Smooth muscle cell (in vitro differentiated cells): ENCODE data around the gene APBB2. TPM values are rescaled to one million over a fixed set of nuclear protein-coding genes. Genes with fewer than 3 reads are reported as not detected.

Source experiments
- DNase-seq: peaks from one replicate; lab custom pipeline; 2025; ENCODE audit not compliant: unreplicated experiment; lab: John Stamatoyannopoulos, UW
- H2AFZ ChIP-seq: fragments of 200-600 bp; sonication (generic); 2 replicates; pipeline ENCODE4 v1.6.0; 2016; ENCODE audit warnings: antibody characterized with exemption, low read depth, mild to moderate bottlenecking
- H3F3A ChIP-seq: fragments of 200-600 bp; sonication (generic); 2 replicates; pipeline ENCODE4 v1.6.0; 2017; ENCODE audit warnings: antibody characterized with exemption, low read depth
- H3K27ac ChIP-seq: fragments of 200-600 bp; sonication (generic); 2 replicates; pipeline ENCODE4 v1.5.1; 2016; ENCODE audit warnings: low read depth, mild to moderate bottlenecking
- H3K27me3 ChIP-seq: fragments of 200-600 bp; sonication (generic); 2 replicates; pipeline ENCODE4 v1.6.1; 2016; ENCODE audit warnings: low read depth, mild to moderate bottlenecking
- H3K36me3 ChIP-seq: fragments of 200-600 bp; sonication (generic); 2 replicates; pipeline ENCODE4 v1.5.1; 2016; ENCODE audit warnings: low read depth
- H3K4me1 ChIP-seq: fragments of 200-600 bp; sonication (generic); 2 replicates; pipeline ENCODE4 v1.5.1; 2016; ENCODE audit warnings: low read depth
- H3K4me2 ChIP-seq: fragments of 200-600 bp; sonication (generic); 2 replicates; pipeline ENCODE4 v1.6.0; 2016; ENCODE audit warnings: mild to moderate bottlenecking
- H3K4me3 ChIP-seq: fragments of 200-600 bp; sonication (generic); 2 replicates; pipeline ENCODE4 v1.5.1; 2016; ENCODE audit warnings: mild to moderate bottlenecking
- H3K79me2 ChIP-seq: fragments of 200-600 bp; sonication (generic); 2 replicates; pipeline ENCODE4 v1.6.0; 2016; ENCODE audit warnings: low read depth, mild to moderate bottlenecking
- H3K9ac ChIP-seq: fragments of 200-600 bp; sonication (generic); 2 replicates; pipeline ENCODE4 v1.6.0; 2016; ENCODE audit warnings: low read depth
- H3K9me3 ChIP-seq: fragments of 200-600 bp; sonication (generic); replicated peaks from 2 replicates; pipeline ENCODE4 v1.5.1; 2016; ENCODE audit warnings: low read depth
- H4K20me1 ChIP-seq: fragments of 200-600 bp; sonication (generic); 2 replicates; pipeline ENCODE4 v1.6.0; 2016; ENCODE audit warnings: low read depth
- WGBS: methylation state at CpG from one replicate; pipeline ENCODE4 v1.1.7; 2016; ENCODE audit warnings: low lambda C conversion rate; 5-methylcytosine and 5-hydroxymethylcytosine counted together
- polyA plus RNA-seq: library from polyadenylated mRNA; unstranded; fragments of >200 nt; fragmentation: Nextera tagmentation; extraction: Ambion mirVana; gene quantifications from 2 replicates; pipeline ENCODE4 v1.2.1, GENCODE V29; 2016
- total RNA-seq: library from RNA; depleted of rRNA; stranded (reverse); fragments of >200 nt; gene quantifications from 2 replicates; pipeline ENCODE4 v1.2.3, GENCODE V29; 2014
- TF ChIP-seq, protein P1 (sequence below): fragments of 200-600 bp; sonication (generic); IDR thresholded peaks from 2 replicates; pipeline ENCODE4 v1.5.1; 2017; ENCODE audit warnings: borderline replicate concordance, mild to moderate bottlenecking, antibody characterized with exemption; ENCODE audit not compliant: insufficient read depth, poor library complexity, severe bottlenecking

The APBB2 gene
- total and polyA plus RNA-seq, 2 experiments from 2014 or later = 22.1 to 60.9 TPM

DNA sequence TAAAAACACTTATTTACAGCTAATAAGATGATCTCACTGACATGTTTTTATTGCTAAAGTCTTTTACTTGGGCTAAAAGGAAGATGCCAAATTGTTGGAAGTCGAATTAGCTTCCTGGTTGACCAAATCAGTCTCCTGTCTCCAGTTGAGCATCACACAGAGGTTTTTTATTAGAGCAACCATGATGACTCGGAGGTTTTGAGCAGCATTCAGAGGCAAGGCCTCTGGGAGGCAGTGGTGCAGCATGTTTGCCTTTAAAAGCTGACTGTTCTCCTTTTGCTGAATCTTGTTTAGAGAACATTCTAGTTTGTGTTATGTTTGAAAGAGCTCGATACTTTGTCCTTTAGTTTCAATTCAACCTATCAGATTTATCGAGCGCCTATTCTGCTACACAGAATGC is 44.4 kb upstream of the APBB2 start:
- H3K4me2 ChIP-seq = peak overlapping the region; percentile 93
- DNase-seq = no peak
- H3K79me2 ChIP-seq = no peaks in the 10 kb centered on the region
- no peak overlapping the region for H2AFZ ChIP-seq
- peaks cover 3% of the 10 kb centered on the region for H3K4me1 ChIP-seq
- H3K4me3 ChIP-seq = no peak overlapping the region
- 74% methylated on average over 5 of the region's 5 CpGs for WGBS
- H3K9me3 ChIP-seq = no peaks in the 10 kb centered on the region
- H3K27ac ChIP-seq = no peak overlapping the region
- no peaks in the 10 kb centered on the region for H3K36me3 ChIP-seq
- TF ChIP-seq, protein P1, sequence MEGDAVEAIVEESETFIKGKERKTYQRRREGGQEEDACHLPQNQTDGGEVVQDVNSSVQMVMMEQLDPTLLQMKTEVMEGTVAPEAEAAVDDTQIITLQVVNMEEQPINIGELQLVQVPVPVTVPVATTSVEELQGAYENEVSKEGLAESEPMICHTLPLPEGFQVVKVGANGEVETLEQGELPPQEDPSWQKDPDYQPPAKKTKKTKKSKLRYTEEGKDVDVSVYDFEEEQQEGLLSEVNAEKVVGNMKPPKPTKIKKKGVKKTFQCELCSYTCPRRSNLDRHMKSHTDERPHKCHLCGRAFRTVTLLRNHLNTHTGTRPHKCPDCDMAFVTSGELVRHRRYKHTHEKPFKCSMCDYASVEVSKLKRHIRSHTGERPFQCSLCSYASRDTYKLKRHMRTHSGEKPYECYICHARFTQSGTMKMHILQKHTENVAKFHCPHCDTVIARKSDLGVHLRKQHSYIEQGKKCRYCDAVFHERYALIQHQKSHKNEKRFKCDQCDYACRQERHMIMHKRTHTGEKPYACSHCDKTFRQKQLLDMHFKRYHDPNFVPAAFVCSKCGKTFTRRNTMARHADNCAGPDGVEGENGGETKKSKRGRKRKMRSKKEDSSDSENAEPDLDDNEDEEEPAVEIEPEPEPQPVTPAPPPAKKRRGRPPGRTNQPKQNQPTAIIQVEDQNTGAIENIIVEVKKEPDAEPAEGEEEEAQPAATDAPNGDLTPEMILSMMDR = peak; percentile 38
- H3K9ac ChIP-seq = no peak overlapping the region
- no peaks in the 10 kb centered on the region for H3K27me3 ChIP-seq
- peaks cover 7% of the 10 kb centered on the region for H3F3A ChIP-seq
- H4K20me1 ChIP-seq = peaks cover 5% of the 10 kb centered on the region

DNA sequence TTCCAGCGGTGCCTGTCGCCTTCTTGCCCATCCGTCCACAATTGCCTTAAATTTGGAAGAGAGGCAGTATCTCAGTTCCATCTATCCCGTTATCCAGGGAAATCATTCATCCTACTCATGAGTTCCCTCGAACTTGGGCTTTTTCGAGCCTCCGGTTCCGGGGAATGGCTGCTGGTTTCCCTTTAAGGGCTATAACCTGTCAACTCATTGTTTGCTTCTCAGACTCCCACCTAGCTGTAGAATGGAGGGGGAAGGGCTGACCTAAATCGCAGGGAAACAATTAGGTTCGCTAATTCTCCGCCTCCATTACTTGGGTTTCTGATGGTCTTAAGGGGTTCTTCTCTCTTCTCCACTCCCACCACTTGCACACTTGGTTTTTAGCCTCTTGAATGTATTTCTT is 43.6 kb upstream of the APBB2 start:
- H3K9ac ChIP-seq = no peak overlapping the region

DNA sequence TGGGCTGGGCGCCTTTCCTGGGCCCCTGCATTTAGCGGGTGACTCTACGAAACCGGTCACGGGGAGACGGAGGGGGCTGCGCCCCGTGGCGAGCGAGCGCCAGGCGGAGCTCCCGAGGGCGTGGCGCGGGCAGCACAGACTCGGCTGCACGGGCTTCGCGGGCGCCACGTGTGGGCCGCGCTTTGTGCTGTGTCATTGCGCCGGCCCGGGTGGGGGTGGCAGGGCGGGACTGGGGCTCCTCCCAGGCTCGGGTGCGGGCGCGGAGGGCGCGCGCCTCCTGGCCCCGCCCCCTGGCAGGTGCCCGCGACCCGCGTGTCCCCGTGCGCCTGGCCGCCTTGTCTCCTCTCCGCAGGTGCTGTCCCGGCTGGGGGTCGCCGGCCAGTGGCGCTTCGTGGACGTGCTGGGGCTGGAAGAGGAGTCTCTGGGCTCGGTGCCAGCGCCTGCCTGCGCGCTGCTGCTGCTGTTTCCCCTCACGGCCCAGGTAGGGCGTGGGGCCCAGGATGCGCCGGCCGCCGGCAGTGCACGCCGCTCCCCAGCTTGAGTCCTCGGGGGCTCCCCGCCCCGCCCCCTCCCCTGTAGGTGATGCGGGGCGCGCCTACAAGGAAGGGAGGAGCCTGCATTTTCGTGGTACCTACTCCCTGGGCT is 43.0 kb upstream of the APBB2 start:
- peak overlapping the region; percentile 49 for H3K9ac ChIP-seq
- no peaks in the 10 kb centered on the region for H3K27me3 ChIP-seq
- H3K4me1 ChIP-seq = peaks cover 3% of the 10 kb centered on the region
- no peaks in the 10 kb centered on the region for H3K9me3 ChIP-seq
- no peaks in the 10 kb centered on the region for H3K79me2 ChIP-seq
- H3F3A ChIP-seq = peaks cover 7% of the 10 kb centered on the region
- TF ChIP-seq, protein P1 = no peak
- H2AFZ ChIP-seq = peak overlapping the region; percentile 91
- WGBS = under 1% methylated on average over 46 of the region's 69 CpGs
- H3K4me2 ChIP-seq = peak overlapping the region; percentile 93
- H3K4me3 ChIP-seq = peak overlapping the region; percentile 77
- H4K20me1 ChIP-seq = peaks cover 5% of the 10 kb centered on the region
- H3K27ac ChIP-seq = no peak overlapping the region
- DNase-seq = peak; percentile 33
- no peaks in the 10 kb centered on the region for H3K36me3 ChIP-seq

More for the DNA sequence above, 43.6 kb upstream of the APBB2 start:
- WGBS = 11% methylated on average over 11 of the region's 11 CpGs
- Histone ChIP-seq H3K4me2 (peak overlapping the region; percentile 93), H2AFZ (peak overlapping the region; percentile 29), H3K27me3 (no peaks in the 10 kb centered on the region), H3K4me3 (peak overlapping the region; percentile 77), H3K79me2 (no peaks in the 10 kb centered on the region), H4K20me1 (peaks cover 5% of the 10 kb centered on the region), H3F3A (peaks cover 7% of the 10 kb centered on the region), H3K9me3 (no peaks in the 10 kb centered on the region), H3K27ac (no peak overlapping the region), H3K4me1 (peaks cover 3% of the 10 kb centered on the region), H3K36me3 (no peaks in the 10 kb centered on the region)
- DNase-seq = no peak
- TF ChIP-seq, protein P1 = no peak
